ENCODE results near the gene CHST12.

- TF ChIP-seq TAF1 (IDR thresholded peaks at IDR 0.05; ENCODE audit: low read depth, low read length): no peak
- TF ChIP-seq POLR2AphosphoS5 (IDR thresholded peaks at IDR 0.05; ENCODE audit: low read depth, low read length): no peak
- no peak for TF ChIP-seq SPI1 (IDR thresholded peaks at IDR 0.05; ENCODE audit: low read depth, low read length)
- no peak for TF ChIP-seq POLR2A (IDR thresholded peaks at IDR 0.05; ENCODE audit: low read depth, low read length)
- TF ChIP-seq PAX5 (IDR thresholded peaks at IDR 0.05; ENCODE audit: insufficient read depth, low read length, severe bottlenecking): no peak
- TF ChIP-seq POU2F2 (IDR thresholded peaks at IDR 0.05; ENCODE audit: low read depth, low read length): no peak
Observed at GRCh38 chr7:2387897-2388636, 15.3 kb upstream of the CHST12 start.
